HG02981 (cell line): ENCODE measurements around the gene ELAC2.
"Not testable (repeated sequence)": the region's sequence is repeated elsewhere in the genome, so short reads cannot be mapped to it uniquely, and the experiment has no call there.

ENCODE experiments used
- ATAC-seq: cut with Tn5 transposase; IDR thresholded peaks from one replicate; pipeline ENCODE4 v1.9.1; 2021; ENCODE audit warnings: mild to moderate bottlenecking, moderate library complexity; ENCODE audit not compliant: unreplicated experiment

Gene ELAC2

DNA sequence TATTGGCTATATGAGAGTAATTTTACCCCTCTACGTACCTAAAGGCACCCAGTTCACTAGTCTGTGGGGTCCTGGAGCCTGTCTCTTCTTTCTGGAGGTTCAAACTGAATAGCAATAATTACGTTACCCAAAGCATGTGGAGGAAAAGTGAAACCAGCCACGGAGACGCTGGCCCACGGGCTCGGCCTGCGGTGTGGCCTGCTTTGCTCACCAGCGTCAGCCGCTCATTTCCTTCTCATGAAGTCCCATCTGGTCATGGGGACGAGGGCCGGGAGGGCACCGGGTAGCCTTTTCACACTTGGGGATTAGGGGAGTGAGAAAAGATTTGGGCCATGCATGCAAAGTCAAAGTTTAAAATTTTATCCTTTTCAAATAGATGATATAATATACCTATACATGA is 26.9 kb downstream of the ELAC2 start:
- ATAC-seq, result no peak

- no peak for ATAC-seq
These were observed 27.6 kb downstream of the ELAC2 start for GRCh38 chr17:12990041-12990808.

GRCh38 chr17:12987120-12987519 is 30.7 kb downstream of the ELAC2 start:
- no peak for ATAC-seq

DNA sequence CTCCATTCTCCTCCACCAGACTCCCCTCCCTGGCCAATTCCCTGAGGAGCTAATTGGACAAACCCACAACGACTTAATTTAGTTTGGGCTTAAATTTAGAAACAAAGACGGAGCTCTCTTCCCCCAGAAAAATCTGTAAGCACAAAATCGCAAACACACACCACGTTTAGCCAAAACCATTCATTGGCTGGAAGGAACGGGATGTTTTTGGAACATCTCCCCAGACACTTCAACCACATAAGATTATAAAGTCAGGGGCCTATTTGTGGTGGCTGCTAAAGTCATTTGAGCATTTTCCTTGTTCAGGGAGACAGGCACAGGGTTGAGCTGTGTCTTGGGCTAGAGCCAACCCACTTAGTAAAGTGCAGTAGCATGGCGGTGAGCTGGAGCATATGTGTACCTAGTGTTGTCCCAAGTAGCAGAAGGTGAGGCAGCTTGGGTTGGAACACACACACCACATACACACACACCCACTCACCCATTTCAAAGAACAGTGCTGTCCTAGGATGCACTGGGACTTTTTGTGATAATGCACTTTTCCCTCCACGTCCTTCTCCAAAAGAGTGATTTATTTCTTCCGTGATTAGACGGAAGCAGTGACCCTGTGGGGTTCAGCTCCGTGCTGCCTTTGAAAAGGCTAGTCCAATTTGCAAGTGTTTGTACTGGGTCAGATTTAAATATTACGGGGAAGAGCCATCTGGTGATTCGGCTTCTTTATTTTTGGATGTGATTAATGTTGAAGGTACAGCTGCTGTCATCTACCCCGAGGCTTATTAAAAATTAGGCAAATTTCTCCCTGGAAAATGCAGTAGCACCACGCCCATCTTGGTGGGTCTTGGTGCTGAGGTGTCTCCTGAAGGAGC is 32.2 kb downstream of the ELAC2 start:
- ATAC-seq, result no peak

GRCh38 chr17:12983991-12984884 is 33.6 kb downstream of the ELAC2 start:
- no peak for ATAC-seq

- no peak for ATAC-seq
These were observed 35.6 kb downstream of the ELAC2 start for GRCh38 chr17:12982224-12982623.

- no peak for ATAC-seq
These were observed 37.9 kb downstream of the ELAC2 start for GRCh38 chr17:12979826-12980500.

- ATAC-seq, result no peak
These were observed 38.6 kb downstream of the ELAC2 start for GRCh38 chr17:12979246-12979645.

GRCh38 chr17:12978787-12979186 is 39.0 kb downstream of the ELAC2 start:
- not testable (repeated sequence) for ATAC-seq

- ATAC-seq, result no peak
These were observed 40.6 kb downstream of the ELAC2 start for GRCh38 chr17:12977008-12977751.

- ATAC-seq, result no peak
These were observed 43.8 kb downstream of the ELAC2 start for GRCh38 chr17:12974005-12974531.

DNA sequence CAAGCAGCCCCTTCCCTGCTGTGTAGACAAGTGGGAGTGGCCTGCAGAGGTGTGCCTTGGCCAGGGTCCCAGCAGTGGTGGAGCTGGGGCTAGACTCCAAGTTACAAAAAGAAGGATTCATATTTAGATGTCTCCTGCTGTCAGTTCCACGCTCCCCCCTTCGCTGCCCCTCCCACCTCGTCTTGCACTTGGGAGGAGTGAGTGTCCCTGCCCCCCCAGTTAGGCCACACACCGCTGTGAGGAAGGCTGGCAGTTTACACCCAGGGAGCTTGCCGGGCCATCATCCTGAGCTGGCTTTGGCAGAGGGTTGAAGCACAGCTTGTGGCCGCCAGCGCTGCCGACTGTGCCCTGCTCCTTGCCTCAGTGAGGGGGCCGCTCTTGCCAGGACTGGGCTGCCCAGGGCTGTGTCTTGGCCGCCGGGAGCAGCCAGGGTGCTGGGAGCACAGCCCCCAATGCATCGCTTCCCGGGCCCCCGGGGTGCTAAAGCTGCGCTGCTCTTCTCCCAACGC is 44.3 kb downstream of the ELAC2 start:
- ATAC-seq, result no peak

DNA sequence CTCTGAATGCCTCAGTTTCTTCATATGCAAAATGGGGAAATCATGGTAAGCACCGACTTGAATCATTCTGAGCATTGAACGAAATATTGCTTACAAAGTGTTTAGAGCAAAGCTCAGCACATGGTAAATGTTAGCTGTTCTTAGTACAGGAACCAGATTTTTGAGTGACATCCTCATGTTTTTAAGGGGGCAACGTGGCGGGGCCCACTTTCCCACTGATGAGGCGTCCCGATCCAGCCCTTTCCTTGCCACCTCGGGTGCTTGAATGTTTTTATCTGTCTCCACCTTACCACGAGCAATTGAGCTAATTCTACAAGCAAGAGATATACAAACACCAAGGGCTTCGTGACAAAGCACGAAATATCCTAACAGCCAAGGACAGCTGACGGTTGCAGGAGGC is 49.9 kb downstream of the ELAC2 start:
- ATAC-seq, result no peak

GRCh38 chr17:12966413-12966812 is 51.4 kb downstream of the ELAC2 start:
- no peak for ATAC-seq

DNA sequence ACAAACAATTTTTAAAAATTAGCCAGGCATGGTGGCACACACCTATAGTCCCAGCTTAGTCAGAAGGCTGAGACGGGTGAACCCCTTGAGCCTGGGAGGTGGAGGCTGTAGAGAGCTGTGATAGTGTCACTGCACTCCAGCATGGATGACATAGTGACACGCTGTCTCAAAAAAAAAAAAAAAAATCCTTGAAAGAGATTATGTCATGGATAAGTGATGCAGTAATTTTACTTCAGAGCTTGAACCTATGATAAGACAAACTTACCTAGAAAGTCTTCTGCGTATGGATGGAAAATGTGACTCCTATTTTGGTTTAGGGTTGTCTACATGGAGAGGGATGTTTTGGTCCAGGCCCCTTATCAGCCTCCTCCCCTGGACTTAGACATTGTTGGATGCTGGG is 51.8 kb downstream of the ELAC2 start:
- ATAC-seq, result no peak

GRCh38 chr17:12964840-12965239 is 53.0 kb downstream of the ELAC2 start:
- no peak for ATAC-seq

- ATAC-seq, result no peak
These were observed 53.7 kb downstream of the ELAC2 start for GRCh38 chr17:12964162-12964561.

- no peak for ATAC-seq
These were observed 54.3 kb downstream of the ELAC2 start for GRCh38 chr17:12963505-12963904.

DNA sequence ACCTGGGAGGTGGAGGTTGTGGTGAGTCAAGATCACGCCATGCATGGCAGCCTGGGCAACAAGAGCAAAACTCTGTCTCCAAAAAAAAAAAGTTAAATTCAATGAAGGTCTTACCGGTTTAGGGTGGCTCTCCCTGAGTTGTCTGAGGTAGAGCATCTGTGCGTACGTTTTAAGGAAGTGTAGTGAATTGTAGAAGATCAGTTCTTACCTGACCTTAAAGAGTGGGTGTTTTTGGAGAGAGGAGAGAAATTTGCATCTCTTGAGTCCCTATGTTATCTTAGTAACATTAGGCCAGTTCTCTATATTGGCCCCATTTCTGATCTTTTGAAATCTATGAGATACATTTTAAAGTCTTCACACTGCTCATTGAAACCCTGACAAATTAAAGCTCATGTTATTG is 56.2 kb downstream of the ELAC2 start:
- no peak for ATAC-seq
